NB4 (cell line): Measurements from ENCODE around the gene CDC42BPG.

ENCODE experiments used
- CTCF ChIP-seq: IDR thresholded peaks from one replicate; pipeline ENCODE4 v1.5.1; 2012; ENCODE audit warnings: low read depth, low read length
- MAX ChIP-seq: IDR thresholded peaks from 2 replicates; pipeline ENCODE4 v1.6.1; 2011; ENCODE audit warnings: low read depth, low read length
- MYC ChIP-seq: IDR thresholded peaks from 2 replicates; pipeline ENCODE4 v1.6.1; 2011; ENCODE audit warnings: low read depth, low read length

- TF ChIP-seq CTCF = no peak
- TF ChIP-seq MYC = no peak
- TF ChIP-seq MAX = no peak
Observed at GRCh38 chr11:64827451-64827839, 17.0 kb downstream of the CDC42BPG start.
